K562 (cell line): ENCODE results near the gene TBL1X.

Experiments
- EGR1 ChIP-seq: fragments of 450-650 bp; conservative IDR thresholded peaks from 2 replicates; pipeline ENCODE4 v1.6.1; 2017; ENCODE audit warnings: mild to moderate bottlenecking
- EZH2 ChIP-seq: IDR thresholded peaks from 2 replicates; pipeline ENCODE4 v1.6.1; 2012; ENCODE audit warnings: low read depth, mild to moderate bottlenecking, inconsistent platforms, low read length, borderline replicate concordance
- MTA1 ChIP-seq: fragments of 450-650 bp; IDR thresholded peaks from 2 replicates; pipeline ENCODE4 v1.6.1; 2017; ENCODE audit warnings: borderline replicate concordance
- POLR2AphosphoS5 ChIP-seq: IDR thresholded peaks from 2 replicates; pipeline ENCODE4 v1.6.1; 2011; ENCODE audit warnings: mild to moderate bottlenecking, low read depth, low read length, moderate library complexity; ENCODE audit not compliant: control insufficient read depth, insufficient read depth
- YY1 ChIP-seq, 3 experiments: IDR thresholded peaks; 2 replicates each; pipeline ENCODE4 v1.6.1; 2011; ENCODE audit warnings: low read length in 2 of 3, mild to moderate bottlenecking in 2 of 3, moderate library complexity in 2 of 3, borderline replicate concordance in 1 of 3, control low read depth in 1 of 3, low read depth in 1 of 3; ENCODE audit not compliant: insufficient read depth in 3 of 3, insufficient replicate concordance in 2 of 3, control insufficient read depth in 1 of 3, insufficient read length in 1 of 3; ENCODE audit errors: extremely low read depth in 1 of 3
- ZNF146 ChIP-seq: IDR thresholded peaks from one replicate; pipeline ENCODE4 v1.6.1; 2018; ENCODE audit warnings: missing compliant biosample characterization; ENCODE audit not compliant: unreplicated experiment
- TF ChIP-seq, protein P1 (sequence below), 2 experiments: fragments of 450-650 bp in 1 of 2; sonication (generic) in 1 of 2; formaldehyde crosslinking; conservative IDR thresholded peaks; 2 replicates each; pipeline versions ENCODE4 v1.4.0 to v1.8.1; 2020 to 2022; ENCODE audit warnings: mild to moderate bottlenecking in 1 of 2, missing genetic modification reagents in 1 of 2
- TF ChIP-seq, protein P2 (sequence below), 3 experiments: IDR thresholded peaks in 2 of 3; conservative IDR thresholded peaks in 1 of 3; 2 replicates each; pipeline ENCODE4 v1.5.1; 2011 to 2012; ENCODE audit warnings: low read length in 3 of 3, mild to moderate bottlenecking in 3 of 3, control low read depth in 2 of 3, improper control_type of control experiment in 1 of 3, inconsistent platforms in 1 of 3, low read depth in 1 of 3, mixed read lengths in 1 of 3, moderate library complexity in 1 of 3; ENCODE audit not compliant: insufficient read depth in 2 of 3

DNA sequence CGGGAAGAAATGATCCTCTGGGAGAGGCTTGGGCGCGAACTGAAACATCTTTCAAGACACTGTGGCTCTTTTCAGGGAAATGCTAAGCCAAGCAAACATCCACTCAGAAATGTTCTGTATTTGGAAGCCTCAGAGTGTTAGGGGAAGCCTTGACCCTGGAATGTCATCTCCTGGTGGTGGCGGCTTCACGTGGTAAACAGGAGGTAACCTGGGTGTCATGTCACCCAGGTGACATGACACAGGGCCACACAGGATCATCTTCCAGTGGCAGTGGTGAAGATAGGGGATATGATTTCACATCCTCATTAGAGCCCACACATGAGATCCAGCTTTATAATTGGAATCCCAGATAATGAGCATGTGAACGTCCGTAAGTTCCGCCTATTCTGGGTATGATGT is 140.0 kb downstream of the TBL1X start:
- TF ChIP-seq, protein P1, sequence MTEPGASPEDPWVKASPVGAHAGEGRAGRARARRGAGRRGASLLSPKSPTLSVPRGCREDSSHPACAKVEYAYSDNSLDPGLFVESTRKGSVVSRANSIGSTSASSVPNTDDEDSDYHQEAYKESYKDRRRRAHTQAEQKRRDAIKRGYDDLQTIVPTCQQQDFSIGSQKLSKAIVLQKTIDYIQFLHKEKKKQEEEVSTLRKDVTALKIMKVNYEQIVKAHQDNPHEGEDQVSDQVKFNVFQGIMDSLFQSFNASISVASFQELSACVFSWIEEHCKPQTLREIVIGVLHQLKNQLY (CRISPR knock-in tag; conservative IDR thresholded peaks at IDR 0.05), result no peak
- TF ChIP-seq EZH2 (no peak), ZNF146 (CRISPR knock-in tag) (no peak), MTA1 (no peak), POLR2AphosphoS5 (no peak), EGR1 (no peak), YY1 (IDR thresholded peaks at IDR 0.05; ENCODE audit: borderline replicate concordance in 1 of 3, control insufficient read depth in 1 of 3, extremely low read depth in 1 of 3, insufficient read depth in 3 of 3, insufficient read length in 1 of 3, insufficient replicate concordance in 2 of 3, low read depth in 1 of 3, low read length in 2 of 3) (no peak)
- TF ChIP-seq, protein P2, sequence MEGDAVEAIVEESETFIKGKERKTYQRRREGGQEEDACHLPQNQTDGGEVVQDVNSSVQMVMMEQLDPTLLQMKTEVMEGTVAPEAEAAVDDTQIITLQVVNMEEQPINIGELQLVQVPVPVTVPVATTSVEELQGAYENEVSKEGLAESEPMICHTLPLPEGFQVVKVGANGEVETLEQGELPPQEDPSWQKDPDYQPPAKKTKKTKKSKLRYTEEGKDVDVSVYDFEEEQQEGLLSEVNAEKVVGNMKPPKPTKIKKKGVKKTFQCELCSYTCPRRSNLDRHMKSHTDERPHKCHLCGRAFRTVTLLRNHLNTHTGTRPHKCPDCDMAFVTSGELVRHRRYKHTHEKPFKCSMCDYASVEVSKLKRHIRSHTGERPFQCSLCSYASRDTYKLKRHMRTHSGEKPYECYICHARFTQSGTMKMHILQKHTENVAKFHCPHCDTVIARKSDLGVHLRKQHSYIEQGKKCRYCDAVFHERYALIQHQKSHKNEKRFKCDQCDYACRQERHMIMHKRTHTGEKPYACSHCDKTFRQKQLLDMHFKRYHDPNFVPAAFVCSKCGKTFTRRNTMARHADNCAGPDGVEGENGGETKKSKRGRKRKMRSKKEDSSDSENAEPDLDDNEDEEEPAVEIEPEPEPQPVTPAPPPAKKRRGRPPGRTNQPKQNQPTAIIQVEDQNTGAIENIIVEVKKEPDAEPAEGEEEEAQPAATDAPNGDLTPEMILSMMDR (IDR thresholded peaks at IDR 0.05 in 2 of 3, conservative IDR thresholded peaks at IDR 0.05 in 1 of 3; ENCODE audit: insufficient read depth in 2 of 3, low read depth in 1 of 3, low read length in 3 of 3), result no peak
